Measurements from ENCODE around the gene TENM4. TPM values are rescaled to one million over a fixed set of nuclear protein-coding genes. Genes with fewer than 3 reads are reported as not detected.

Gene TENM4
- total and polyA plus RNA-seq, 4 donors = 0.02 to 0.33 (median 0.14) TPM

- no peaks in the 10 kb centered on the region for H3K9me3 ChIP-seq (ENCODE audit: control insufficient read depth in 4 of 4, low read length in 3 of 4)
- H3K4me1 ChIP-seq (ENCODE audit: control insufficient read depth in 4 of 4, insufficient read depth in 4 of 4, low read length in 3 of 4) = no peaks in the 10 kb centered on the region
- no peak overlapping the region for H3K27ac ChIP-seq (ENCODE audit: low read depth in 1 of 2, low read length in 2 of 2)
- no peak overlapping the region for H3K9ac ChIP-seq (ENCODE audit: low read depth in 1 of 2, low read length in 2 of 2)
- no peak overlapping the region for H3K4me3 ChIP-seq (ENCODE audit: low read depth in 1 of 3, low read length in 3 of 3)
- no peaks in the 10 kb centered on the region for H3K36me3 ChIP-seq (ENCODE audit: control insufficient read depth in 4 of 4, insufficient read depth in 3 of 4, low read depth in 1 of 4, low read length in 3 of 4)
- peaks cover 0 to 6% (median 0%) of the 10 kb centered on the region in 4 donors for H3K27me3 ChIP-seq (ENCODE audit: control insufficient read depth in 4 of 4, insufficient read depth in 4 of 4, low read length in 3 of 4)
- TF ChIP-seq NR2F2 (IDR thresholded peaks at IDR 0.05) = no peak
- TF ChIP-seq MAX (IDR thresholded peaks at IDR 0.05) = no peak
- TF ChIP-seq GABPA (IDR thresholded peaks at IDR 0.05 in 1 of 2, conservative IDR thresholded peaks at IDR 0.05 in 1 of 2) = no peak
- no peak for TF ChIP-seq FOXA2 (IDR thresholded peaks at IDR 0.05)
- no peak for TF ChIP-seq YY1 (IDR thresholded peaks at IDR 0.05)
- WGBS = 75% methylated on average over 7 of the region's 7 CpGs
- DNase-seq (ENCODE audit: low spot score) = no peak
These were observed 744.7 kb downstream of the TENM4 start for GRCh38 chr11:78696177-78696576.

- Histone ChIP-seq H3K9ac (ENCODE audit: low read depth in 1 of 2, low read length in 2 of 2) (no peak overlapping the region), H3K4me3 (ENCODE audit: low read depth in 1 of 3, low read length in 3 of 3) (no peak overlapping the region), H3K27me3 (ENCODE audit: control insufficient read depth in 4 of 4, insufficient read depth in 4 of 4, low read length in 3 of 4) (peaks cover 0 to 6% (median 0%) of the 10 kb centered on the region in 4 donors), H3K27ac (ENCODE audit: low read depth in 1 of 2, low read length in 2 of 2) (no peak overlapping the region), H3K9me3 (ENCODE audit: control insufficient read depth in 4 of 4, low read length in 3 of 4) (no peaks in the 10 kb centered on the region), H3K36me3 (ENCODE audit: control insufficient read depth in 4 of 4, insufficient read depth in 3 of 4, low read depth in 1 of 4, low read length in 3 of 4) (no peaks in the 10 kb centered on the region), H3K4me1 (ENCODE audit: control insufficient read depth in 4 of 4, insufficient read depth in 4 of 4, low read length in 3 of 4) (no peaks in the 10 kb centered on the region)
- WGBS = 83% methylated on average over 4 of the region's 4 CpGs
- no peak for TF ChIP-seq EGR1 (IDR thresholded peaks at IDR 0.05; ENCODE audit: low read depth in 2 of 2)
- TF ChIP-seq RAD21 (IDR thresholded peaks at IDR 0.05) = no peak
- TF ChIP-seq JUND (IDR thresholded peaks at IDR 0.05) = no peak
- TF ChIP-seq HNF4A (conservative IDR thresholded peaks at IDR 0.05) = no peak
- no peak for TF ChIP-seq TAF1 (conservative IDR thresholded peaks at IDR 0.05)
- no peak for TF ChIP-seq CTCF (IDR thresholded peaks at IDR 0.05; ENCODE audit: low read depth, low read length, missing input control)
- no peak for DNase-seq (ENCODE audit: low spot score)
These were observed 746.7 kb downstream of the TENM4 start for GRCh38 chr11:78694152-78694551.

- DNase-seq (ENCODE audit: low spot score) = no peak
- 67% methylated on average over 2 of the region's 2 CpGs for WGBS
- no peaks in the 10 kb centered on the region for H3K36me3 ChIP-seq (ENCODE audit: control insufficient read depth in 4 of 4, insufficient read depth in 3 of 4, low read depth in 1 of 4, low read length in 3 of 4)
- H3K9me3 ChIP-seq (ENCODE audit: control insufficient read depth in 4 of 4, low read length in 3 of 4) = no peaks in the 10 kb centered on the region
- H3K4me3 ChIP-seq (ENCODE audit: low read depth in 1 of 3, low read length in 3 of 3) = no peak overlapping the region
- TF ChIP-seq YY1 (IDR thresholded peaks at IDR 0.05) (no peak), NR2F2 (IDR thresholded peaks at IDR 0.05) (no peak), HNF4A (conservative IDR thresholded peaks at IDR 0.05) (no peak), ZBTB33 (IDR thresholded peaks at IDR 0.05) (no peak), JUND (IDR thresholded peaks at IDR 0.05) (no peak), REST (IDR thresholded peaks at IDR 0.05) (no peak), RAD21 (IDR thresholded peaks at IDR 0.05) (no peak), SP1 (IDR thresholded peaks at IDR 0.05) (no peak), CTCF (IDR thresholded peaks at IDR 0.05; ENCODE audit: low read depth, low read length, missing input control) (no peak)
- H3K27me3 ChIP-seq (ENCODE audit: control insufficient read depth in 4 of 4, insufficient read depth in 4 of 4, low read length in 3 of 4) = peaks cover 0 to 2% (median 0%) of the 10 kb centered on the region in 4 donors
- no peaks in the 10 kb centered on the region for H3K4me1 ChIP-seq (ENCODE audit: control insufficient read depth in 4 of 4, insufficient read depth in 4 of 4, low read length in 3 of 4)
- H3K9ac ChIP-seq (ENCODE audit: low read depth in 1 of 2, low read length in 2 of 2) = no peak overlapping the region
- no peak overlapping the region for H3K27ac ChIP-seq (ENCODE audit: low read depth in 1 of 2, low read length in 2 of 2)
These were observed 749.6 kb downstream of the TENM4 start for GRCh38 chr11:78691215-78691614.
